ENCODE data around the gene C2CD2.

GRCh38 chr21:41942457-41942856 is 11.4 kb downstream of the C2CD2 start:
- TF ChIP-seq POLR2AphosphoS5 (IDR thresholded peaks at IDR 0.05; ENCODE audit: low read depth, low read length) (no peak), POLR2A (IDR thresholded peaks at IDR 0.05; ENCODE audit: low read depth, low read length) (no peak), TAF1 (IDR thresholded peaks at IDR 0.05; ENCODE audit: borderline replicate concordance, low read depth, low read length) (no peak)

All from GM12892 (cell line).